Glomerular visceral epithelial cell (primary cell): ENCODE results near the gene SPSB1.

Experiments
- DNase-seq: peaks from one replicate; pipeline ENCODE4 v3.0.0-alpha.2; 2016; ENCODE audit errors: extremely low spot score

SPSB1 gene

DNA sequence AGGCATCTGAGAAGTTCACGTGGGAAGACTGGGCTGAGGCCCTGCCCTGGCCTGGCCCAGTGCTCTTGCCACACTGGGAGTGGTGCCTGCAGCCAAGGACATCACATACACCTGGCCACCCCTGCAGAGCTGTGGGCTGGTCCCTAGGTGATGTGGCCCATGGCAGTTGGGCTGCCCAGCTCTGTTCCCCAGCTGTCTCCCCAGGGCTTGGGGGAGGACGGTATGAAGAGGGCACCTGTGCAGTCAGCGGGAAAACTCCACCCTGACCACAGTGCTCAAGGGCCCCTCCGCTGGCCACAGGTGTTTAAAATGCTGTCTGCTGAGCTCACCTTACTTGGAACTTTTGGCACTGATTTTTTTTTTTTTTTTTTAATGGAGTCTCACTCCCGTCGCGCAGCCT lies 126.2 kb downstream of the SPSB1 start:
- no peak for DNase-seq
